Body of pancreas (tissue), 4 donors: Measurements from ENCODE around the gene ARFIP2. TPM values are rescaled to one million over a fixed set of nuclear protein-coding genes. Genes with fewer than 3 reads are reported as not detected.

Experiments used
- ATAC-seq: fragments of 150-250 bp; one replicate; pipeline ENCODE4 v1.9.1; 2016
- DNase-seq, 4 donors: peaks; one replicate each; pipeline ENCODE4 v3.0.0-alpha.2; 2019
- H3K27ac ChIP-seq, 4 donors: fragments of 200-600 bp; sonication (generic); 1 replicate in 3 of 4; 2 replicates in 1 of 4; pipeline versions ENCODE4 v1.5.1 to v1.6.1; 2016 to 2019; ENCODE audit warnings: mild to moderate bottlenecking in 1 of 4, mixed read lengths in 1 of 4, moderate library complexity in 1 of 4
- H3K27me3 ChIP-seq, 2 donors: fragments of 200-600 bp; sonication (generic); one replicate each; pipeline ENCODE4 v1.6.0; 2016; ENCODE audit warnings: mild to moderate bottlenecking in 1 of 2
- H3K36me3 ChIP-seq, 2 donors: fragments of 200-600 bp; sonication (generic); replicated peaks in 1 of 2; 2 replicates each; pipeline ENCODE4 v1.5.1; 2016; ENCODE audit warnings: low read depth in 2 of 2; ENCODE audit not compliant: insufficient read depth in 1 of 2
- H3K4me1 ChIP-seq: fragments of 200-600 bp; sonication (generic); one replicate; pipeline ENCODE4 v1.6.0; 2016
- H3K4me3 ChIP-seq, 2 donors: fragments of 200-600 bp; sonication (generic); 1 replicate in 1 of 2; 2 replicates in 1 of 2; pipeline ENCODE4 v1.5.1; 2016 to 2019
- H3K9me3 ChIP-seq, 3 donors: fragments of 200-600 bp; sonication (generic); 1 replicate in 2 of 3; 2 replicates in 1 of 3; pipeline ENCODE4 v1.5.1; 2016
- CTCF ChIP-seq, 7 experiments: fragments of 450-650 bp in 4 of 7; fragments of 200-600 bp in 3 of 7; sonication (generic) in 3 of 7; IDR thresholded peaks; one replicate each; pipeline ENCODE4 v1.5.1; 2016 to 2019; ENCODE audit warnings: antibody characterized with exemption in 7 of 7
- POLR2A ChIP-seq, 3 donors: fragments of 450-650 bp; IDR thresholded peaks; one replicate each; pipeline ENCODE4 v1.6.1; 2016; ENCODE audit warnings: antibody characterized with exemption in 3 of 3, mild to moderate bottlenecking in 2 of 3
- WGBS, 2 donors: methylation state at CpG; one replicate each; pipeline ENCODE4 v1.1.5; 2017; 5-methylcytosine and 5-hydroxymethylcytosine counted together
- intact Hi-C: fragments of 100-400 bp; cut with DNase I; formaldehyde crosslinking; loops from one replicate; pipeline ENCODE4 v1.15.1; 2023
- total RNA-seq, 2 donors: library from RNA; depleted of rRNA; stranded (reverse); fragments of >200 nt; gene quantifications; one replicate each; pipeline ENCODE4 v1.1.0, GENCODE V29; 2016

Gene ARFIP2
- total RNA-seq, 2 donors from 2014 or later, result 47.2 to 82.7 TPM

- TF ChIP-seq CTCF (IDR thresholded peaks at IDR 0.05), result no peak
- no peak for TF ChIP-seq POLR2A (IDR thresholded peaks at IDR 0.05)
- H3K4me1 ChIP-seq, result peaks cover 9% of the 10 kb centered on the region
- H3K4me3 ChIP-seq, result no peak overlapping the region
- H3K27me3 ChIP-seq, result no peaks in the 10 kb centered on the region
- no peaks in the 10 kb centered on the region for H3K36me3 ChIP-seq
- intact Hi-C loops, result loop anchor here (5.0 kb wide), 2 partner anchors 60 kb away; no protein-coding TSS in a partner anchor
- 79 to 89% methylated on average over 4 of the region's 4 CpGs for WGBS, 2 donors
- DNase-seq (no peak), ATAC-seq (no peak)
- no peak overlapping the region for H3K27ac ChIP-seq
- no peaks in the 10 kb centered on the region for H3K9me3 ChIP-seq
Measured at GRCh38 chr11:6442441-6442840, 38.7 kb downstream of the ARFIP2 start.

GRCh38 chr11:6440906-6441358, 40.2 kb downstream of the ARFIP2 start, which contains the start of gene HPX:
TSS of gene HPX (minus strand) at chr11:6440987. CDS start at chr11:6440963, 24 bp downstream.
- DNase-seq, result no peak
- WGBS, 2 donors, result 35 to 59% methylated on average over 2 to 3 of the region's 3 CpGs
- intact Hi-C loops, result loop anchor here (5.0 kb wide), 2 partner anchors 59 to 61 kb away; no protein-coding TSS in a partner anchor
- Histone ChIP-seq H3K4me1 (peaks cover 9% of the 10 kb centered on the region), H3K27ac (no peak within 1 kb of the TSS), H3K27me3 (no peaks in the 10 kb centered on the region), H3K9me3 (no peaks in the 10 kb centered on the region), H3K4me3 (no peak within 1 kb of the TSS), H3K36me3 (no peaks in the 10 kb centered on the region)
- TF ChIP-seq POLR2A (IDR thresholded peaks at IDR 0.05) (no peak), CTCF (IDR thresholded peaks at IDR 0.05) (no peak)
- no peak for ATAC-seq

- Histone ChIP-seq H3K9me3 (no peaks in the 10 kb centered on the region), H3K27ac (no peak overlapping the region), H3K4me3 (no peak overlapping the region), H3K36me3 (no peaks in the 10 kb centered on the region), H3K27me3 (no peaks in the 10 kb centered on the region), H3K4me1 (peaks cover 9% of the 10 kb centered on the region)
- 0 to 7% methylated on average over 1 of the region's 1 CpG for WGBS, 2 donors
- ATAC-seq (peak; percentile 78), DNase-seq (peak; percentile 67 to 77 (median 70))
- TF ChIP-seq POLR2A (IDR thresholded peaks at IDR 0.05) (no peak), CTCF (IDR thresholded peaks at IDR 0.05) (peak; percentile 41 to 85 (median 72))
- intact Hi-C loops, result no loop called here
Measured at GRCh38 chr11:6438979-6439571, 42.1 kb downstream of the ARFIP2 start.

GRCh38 chr11:6437993-6438392, 43.1 kb downstream of the ARFIP2 start:
- peaks cover 9% of the 10 kb centered on the region for H3K4me1 ChIP-seq
- H3K27ac ChIP-seq, result no peak overlapping the region
- H3K27me3 ChIP-seq, result no peaks in the 10 kb centered on the region
- no peak for ATAC-seq
- no peak overlapping the region for H3K4me3 ChIP-seq
- peak in 1 of 4 donors; percentile 11 for DNase-seq
- no peaks in the 10 kb centered on the region for H3K36me3 ChIP-seq
- intact Hi-C loops, result no loop called here
- WGBS, 2 donors, result 49 to 55% methylated on average over 3 of the region's 3 CpGs
- H3K9me3 ChIP-seq, result no peaks in the 10 kb centered on the region
- TF ChIP-seq POLR2A (IDR thresholded peaks at IDR 0.05), result no peak
- TF ChIP-seq CTCF (IDR thresholded peaks at IDR 0.05), result no peak

- Histone ChIP-seq H3K36me3 (no peaks in the 10 kb centered on the region), H3K9me3 (no peaks in the 10 kb centered on the region), H3K27me3 (no peaks in the 10 kb centered on the region), H3K27ac (no peak overlapping the region), H3K4me3 (no peak overlapping the region), H3K4me1 (peaks cover 9% of the 10 kb centered on the region)
- intact Hi-C loops, result no loop called here
- TF ChIP-seq POLR2A (IDR thresholded peaks at IDR 0.05), result no peak
- no peak for TF ChIP-seq CTCF (IDR thresholded peaks at IDR 0.05)
- WGBS, 2 donors, result 86 to 89% methylated on average over 8 to 12 of the region's 12 CpGs
- ATAC-seq (no peak), DNase-seq (no peak)
Measured at GRCh38 chr11:6437423-6437822, 43.7 kb downstream of the ARFIP2 start.
